Erythroblast (primary cell): ENCODE results near the gene B4GALT7.

Source experiments
- GATA1 ChIP-seq: IDR thresholded peaks from 2 replicates; pipeline ENCODE4 v1.6.1; 2011; ENCODE audit warnings: low read depth, mild to moderate bottlenecking, control low read depth, low read length, moderate library complexity
- POLR2A ChIP-seq: IDR thresholded peaks from 2 replicates; pipeline ENCODE4 v1.6.1; 2011; ENCODE audit warnings: mild to moderate bottlenecking, low read length

GRCh38 chr5:177611446-177612214 lies 11.7 kb downstream of the B4GALT7 start:
- TF ChIP-seq POLR2A: no peak
- TF ChIP-seq GATA1: no peak
